HG03108 (cell line): ENCODE measurements around the gene LAMA2.

Source experiments
- ATAC-seq: cut with Tn5 transposase; IDR thresholded peaks from one replicate; pipeline ENCODE4 v1.9.1; 2021; ENCODE audit warnings: moderate library complexity; ENCODE audit not compliant: unreplicated experiment

The LAMA2 gene

GRCh38 chr6:128882991-128883611 is at the start of gene LAMA2:
TSS of gene LAMA2 (plus strand) at chr6:128883138. CDS start at chr6:128883246, 108 bp downstream.
- no peak for ATAC-seq

- no peak for ATAC-seq
These were observed 46.2 kb upstream of the LAMA2 start for GRCh38 chr6:128836761-128837160.

- no peak for ATAC-seq
These were observed 41.4 kb upstream of the LAMA2 start for GRCh38 chr6:128841518-128841917.

GRCh38 chr6:128844598-128844997 is 38.3 kb upstream of the LAMA2 start:
- ATAC-seq, result no peak

GRCh38 chr6:128847431-128848210 is 35.3 kb upstream of the LAMA2 start:
- no peak for ATAC-seq

GRCh38 chr6:128848212-128848935 is 34.6 kb upstream of the LAMA2 start:
- ATAC-seq, result no peak

- no peak for ATAC-seq
These were observed 27.3 kb upstream of the LAMA2 start for GRCh38 chr6:128855581-128856085.

- ATAC-seq, result no peak
These were observed 25.1 kb upstream of the LAMA2 start for GRCh38 chr6:128857806-128858205.

GRCh38 chr6:128860782-128861181 is 22.2 kb upstream of the LAMA2 start:
- ATAC-seq, result no peak

- no peak for ATAC-seq
These were observed 19.0 kb upstream of the LAMA2 start for GRCh38 chr6:128863983-128864382.

GRCh38 chr6:128870746-128871145 is 12.2 kb upstream of the LAMA2 start:
- ATAC-seq, result no peak

GRCh38 chr6:128874863-128875262 is 8.1 kb upstream of the LAMA2 start:
- ATAC-seq, result no peak

GRCh38 chr6:128882560-128882959 is 378 bp upstream of the LAMA2 start:
- no peak for ATAC-seq

- ATAC-seq, result no peak
These were observed 968 bp downstream of the LAMA2 start for GRCh38 chr6:128883906-128884305.

- no peak for ATAC-seq
These were observed 2.4 kb downstream of the LAMA2 start for GRCh38 chr6:128885381-128885780.

GRCh38 chr6:128886706-128887105 is 3.8 kb downstream of the LAMA2 start:
- ATAC-seq, result no peak

GRCh38 chr6:128888444-128889175 is 5.7 kb downstream of the LAMA2 start:
- no peak for ATAC-seq

GRCh38 chr6:128889870-128890269 is 6.9 kb downstream of the LAMA2 start:
- ATAC-seq, result no peak

- no peak for ATAC-seq
These were observed 9.1 kb downstream of the LAMA2 start for GRCh38 chr6:128892079-128892478.

GRCh38 chr6:128899341-128900050 is 16.6 kb downstream of the LAMA2 start:
- no peak for ATAC-seq
